ENCODE measurements around the gene DPP8. TPM values are rescaled to one million over a fixed set of nuclear protein-coding genes. Genes with fewer than 3 reads are reported as not detected.

The DPP8 gene
- total and polyA plus RNA-seq, 2 donors (not counting 3 experiments of a cell fraction or from before 2014, with no cell fraction given) = 12.1 to 35.3 TPM

- Histone ChIP-seq H3K79me2 (ENCODE audit: control insufficient read depth, insufficient read depth, low read length) (no peaks in the 10 kb centered on the region), H3K27ac (ENCODE audit: insufficient read depth, low read depth, low read length) (no peak overlapping the region), H3K27me3 (ENCODE audit: control insufficient read depth in 2 of 2, insufficient read depth in 2 of 2, low read length in 2 of 2) (peaks cover 11 to 27% of the 10 kb centered on the region in 2 experiments), H3K4me1 (ENCODE audit: control insufficient read depth, extremely low read depth, insufficient read depth, low read length) (no peaks in the 10 kb centered on the region), H3K4me2 (ENCODE audit: insufficient read depth, low read length) (no peak overlapping the region), H2AFZ (ENCODE audit: low read depth, low read length) (no peak overlapping the region), H3K9me1 (replicated peaks; ENCODE audit: control insufficient read depth, extremely low read depth, insufficient read depth, low read length) (no peaks in the 10 kb centered on the region), H3K9me3 (replicated peaks; ENCODE audit: control insufficient read depth, insufficient read depth, low read length) (no peaks in the 10 kb centered on the region), H4K20me1 (replicated peaks; ENCODE audit: control insufficient read depth, extremely low read depth, insufficient read depth, low read length) (no peaks in the 10 kb centered on the region), H3K4me3 (replicated peaks in 1 of 3; ENCODE audit: insufficient read depth in 1 of 3, low read depth in 1 of 3, low read length in 3 of 3) (no peak overlapping the region), H3K36me3 (ENCODE audit: control insufficient read depth in 2 of 2, extremely low read depth in 1 of 2, insufficient read depth in 2 of 2, low read length in 2 of 2) (no peaks in the 10 kb centered on the region), H3K9ac (replicated peaks; ENCODE audit: extremely low read depth, insufficient read depth, low read length) (no peak overlapping the region)
- ChIA-PET POLR2A (no interaction called here), CTCF (interaction anchor here (0.7 to 1.5 kb wide), 3 partner anchors 17 to 96 kb away, joined by 3 to 7 read pairs (median 4); no protein-coding TSS in a partner anchor)
- DNase-seq (ENCODE audit: low read depth, low spot score) = no peak
- intact Hi-C loops (cut with micrococcal nuclease) (no loop called here), dilution Hi-C loops (cut with MboI; ENCODE audit: extremely low pct_ligation_motif_present, low sequenced_read_pairs) (no loop called here)
- TF ChIP-seq POLR2AphosphoS5 (IDR thresholded peaks at IDR 0.05; ENCODE audit: insufficient read depth, low read depth, low read length) (no peak), EZH2 (IDR thresholded peaks at IDR 0.05; ENCODE audit: borderline replicate concordance, low read depth, low read length, severe bottlenecking) (no peak), FOS (IDR thresholded peaks at IDR 0.05; ENCODE audit: borderline replicate concordance, insufficient read depth, low read length) (no peak), JUN (IDR thresholded peaks at IDR 0.05; ENCODE audit: borderline replicate concordance, insufficient read depth, insufficient read length, low read depth) (no peak), MYC (IDR thresholded peaks at IDR 0.05; ENCODE audit: low read depth, low read length) (no peak), POLR2A (IDR thresholded peaks at IDR 0.05; ENCODE audit: low read depth, low read length) (no peak), GATA2 (IDR thresholded peaks at IDR 0.05; ENCODE audit: insufficient read depth, insufficient read length, low read depth, low read length) (no peak)
- TF ChIP-seq, protein P1, sequence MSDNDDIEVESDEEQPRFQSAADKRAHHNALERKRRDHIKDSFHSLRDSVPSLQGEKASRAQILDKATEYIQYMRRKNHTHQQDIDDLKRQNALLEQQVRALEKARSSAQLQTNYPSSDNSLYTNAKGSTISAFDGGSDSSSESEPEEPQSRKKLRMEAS (IDR thresholded peaks at IDR 0.05; ENCODE audit: insufficient read depth, insufficient read length) = no peak
- TF ChIP-seq, protein P2, sequence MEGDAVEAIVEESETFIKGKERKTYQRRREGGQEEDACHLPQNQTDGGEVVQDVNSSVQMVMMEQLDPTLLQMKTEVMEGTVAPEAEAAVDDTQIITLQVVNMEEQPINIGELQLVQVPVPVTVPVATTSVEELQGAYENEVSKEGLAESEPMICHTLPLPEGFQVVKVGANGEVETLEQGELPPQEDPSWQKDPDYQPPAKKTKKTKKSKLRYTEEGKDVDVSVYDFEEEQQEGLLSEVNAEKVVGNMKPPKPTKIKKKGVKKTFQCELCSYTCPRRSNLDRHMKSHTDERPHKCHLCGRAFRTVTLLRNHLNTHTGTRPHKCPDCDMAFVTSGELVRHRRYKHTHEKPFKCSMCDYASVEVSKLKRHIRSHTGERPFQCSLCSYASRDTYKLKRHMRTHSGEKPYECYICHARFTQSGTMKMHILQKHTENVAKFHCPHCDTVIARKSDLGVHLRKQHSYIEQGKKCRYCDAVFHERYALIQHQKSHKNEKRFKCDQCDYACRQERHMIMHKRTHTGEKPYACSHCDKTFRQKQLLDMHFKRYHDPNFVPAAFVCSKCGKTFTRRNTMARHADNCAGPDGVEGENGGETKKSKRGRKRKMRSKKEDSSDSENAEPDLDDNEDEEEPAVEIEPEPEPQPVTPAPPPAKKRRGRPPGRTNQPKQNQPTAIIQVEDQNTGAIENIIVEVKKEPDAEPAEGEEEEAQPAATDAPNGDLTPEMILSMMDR (IDR thresholded peaks at IDR 0.05; ENCODE audit: extremely low read depth in 1 of 2, insufficient read depth in 1 of 2, low read depth in 1 of 2, low read length in 2 of 2) = no peak
- no peak for FAIRE-seq
- no TSS peak for BruUV-seq (replicated peaks)
Measured at GRCh38 chr15:65414841-65415621, 102.5 kb downstream of the DPP8 start.

Data from endothelial cell of umbilical vein (primary cell).